ENCODE data around the gene TBC1D8.

GRCh38 chr2:100995309-100996075 is 155.7 kb downstream of the TBC1D8 start:
- TF ChIP-seq POLR2AphosphoS5 (IDR thresholded peaks at IDR 0.05; ENCODE audit: borderline replicate concordance, low read depth, low read length) (no peak), EZH2 (IDR thresholded peaks at IDR 0.05) (no peak), FOXP2 (optimal IDR thresholded peaks at IDR 0.05; ENCODE audit: control extremely low read depth, extremely low read length, insufficient read depth) (no peak)
